ENCODE results near the gene CTPS2.
"Not testable (repeated sequence)": the region's sequence is repeated elsewhere in the genome, so short reads cannot be mapped to it uniquely, and the experiment has no call there.

Gene CTPS2

GRCh38 chrX:16587836-16588235, 124.6 kb downstream of the CTPS2 start:
- no peak overlapping the region for H3K27ac ChIP-seq
- no peak for TF ChIP-seq ZFX (IDR thresholded peaks at IDR 0.05)
- no peak for TF ChIP-seq CTCF (conservative IDR thresholded peaks at IDR 0.05)

- H3K27ac ChIP-seq, result no peak overlapping the region
- TF ChIP-seq ZFX (IDR thresholded peaks at IDR 0.05), result no peak
- no peak for TF ChIP-seq CTCF (conservative IDR thresholded peaks at IDR 0.05)
These were observed 125.9 kb downstream of the CTPS2 start for GRCh38 chrX:16586377-16587112.

- no peak overlapping the region for H3K27ac ChIP-seq
- TF ChIP-seq ZFX (IDR thresholded peaks at IDR 0.05) (no peak), CTCF (conservative IDR thresholded peaks at IDR 0.05) (no peak)
These were observed 126.7 kb downstream of the CTPS2 start for GRCh38 chrX:16585486-16586376.

GRCh38 chrX:16580004-16580797, 132.3 kb downstream of the CTPS2 start:
- H3K27ac ChIP-seq, result not testable (repeated sequence)

GRCh38 chrX:16579517-16579916, 133.0 kb downstream of the CTPS2 start:
- no peak overlapping the region for H3K27ac ChIP-seq
- TF ChIP-seq ZFX (IDR thresholded peaks at IDR 0.05) (no peak), CTCF (conservative IDR thresholded peaks at IDR 0.05) (no peak)

- TF ChIP-seq CTCF (conservative IDR thresholded peaks at IDR 0.05), result no peak
- TF ChIP-seq ZFX (IDR thresholded peaks at IDR 0.05), result no peak
- H3K27ac ChIP-seq, result no peak overlapping the region
These were observed 134.3 kb downstream of the CTPS2 start for GRCh38 chrX:16578218-16578617.

GRCh38 chrX:16577483-16578029, 134.9 kb downstream of the CTPS2 start:
- H3K27ac ChIP-seq, result no peak overlapping the region
- TF ChIP-seq CTCF (conservative IDR thresholded peaks at IDR 0.05) (no peak), ZFX (IDR thresholded peaks at IDR 0.05) (no peak)

- not testable (repeated sequence) for H3K27ac ChIP-seq
These were observed 137.1 kb downstream of the CTPS2 start for GRCh38 chrX:16575388-16575787.

Data from C4-2B (cell line).